IgD-negative memory B cell (primary cell): ENCODE measurements around the gene GGTA1. TPM values are rescaled to one million over a fixed set of nuclear protein-coding genes. Genes with fewer than 3 reads are reported as not detected.
"Not testable (repeated sequence)": the region's sequence is repeated elsewhere in the genome, so short reads cannot be mapped to it uniquely, and the experiment has no call there.

ENCODE experiments used
- H3K27ac Mint-ChIP-seq, 3 donors: one replicate each; pipeline ENCODE4 v1.8.0; 2020 to 2022; ENCODE audit warnings: mild to moderate bottlenecking in 3 of 3, mixed read lengths in 3 of 3, moderate library complexity in 1 of 3
- H3K27me3 Mint-ChIP-seq: one replicate; pipeline ENCODE4 v1.8.0; 2021; ENCODE audit warnings: mixed read lengths
- H3K36me3 Mint-ChIP-seq: one replicate; pipeline ENCODE4 v1.8.0; 2020; ENCODE audit warnings: mild to moderate bottlenecking, mixed read lengths
- H3K4me1 Mint-ChIP-seq, 3 donors: one replicate each; pipeline ENCODE4 v1.8.0; 2020 to 2022; ENCODE audit warnings: mixed read lengths in 3 of 3, mild to moderate bottlenecking in 1 of 3
- H3K4me3 Mint-ChIP-seq, 4 donors: one replicate each; pipeline ENCODE4 v1.8.0; 2020 to 2022; ENCODE audit warnings: mild to moderate bottlenecking in 4 of 4, mixed read lengths in 4 of 4, moderate library complexity in 3 of 4
- H3K9me3 Mint-ChIP-seq, 3 donors: one replicate each; pipeline ENCODE4 v1.8.0; 2020 to 2021; ENCODE audit warnings: mixed read lengths in 3 of 3, mild to moderate bottlenecking in 1 of 3
- polyA plus RNA-seq: library from polyadenylated mRNA; unstranded; fragments of 300-500 nt; fragmentation: Illumina TruSeq; gene quantifications from one replicate; pipeline ENCODE4 v1.2.3, GENCODE V29; 2021

GGTA1 gene
- polyA plus RNA-seq = not detected

DNA sequence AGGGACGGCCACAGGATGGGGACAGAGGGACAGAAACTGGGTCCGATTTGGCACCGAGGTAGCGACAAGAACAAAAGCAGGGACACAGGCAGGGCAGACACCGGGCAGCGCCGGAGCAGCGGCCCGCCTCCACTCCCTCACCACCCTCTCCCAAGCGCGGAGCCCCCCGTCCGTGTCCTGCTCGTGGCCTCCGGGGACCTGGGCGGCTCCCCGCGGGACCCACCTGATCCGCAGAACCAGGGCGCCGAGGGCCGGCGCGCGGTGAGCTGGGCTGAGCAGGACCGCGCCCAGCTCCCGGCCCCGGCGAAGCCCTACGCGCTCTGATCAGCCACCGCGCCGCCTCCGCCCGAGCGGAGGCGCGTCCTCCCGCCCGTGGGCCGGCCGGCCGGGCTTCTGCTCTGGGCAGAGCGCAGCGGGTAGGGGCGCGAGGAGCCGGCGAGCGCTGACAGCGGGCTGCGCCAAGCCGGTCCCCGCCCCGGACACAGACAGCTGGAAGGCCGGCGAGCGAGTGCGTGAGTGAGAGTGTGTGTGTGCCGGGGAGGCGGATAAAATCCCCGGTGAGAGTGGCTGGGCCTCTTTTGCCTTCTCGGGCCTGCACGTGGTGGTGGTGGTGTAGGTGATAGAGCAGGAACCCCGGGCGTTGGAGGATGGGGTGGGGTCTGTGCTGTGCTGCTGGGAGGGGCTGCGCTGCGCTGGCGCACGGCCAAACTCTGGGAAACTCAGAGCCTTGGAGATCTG, at the start of gene GGTA1:
Gene GGTA1 (minus strand): TSS at position 418 of the 738 bp plus-strand sequence. CDS start 31,922 bp downstream, outside the sequence.
- Mint-ChIP-seq H3K27ac (no peak within 1 kb of the TSS), H3K27me3 (peaks cover 44% of the 10 kb centered on the region), H3K4me1 (peaks cover 15 to 22% (median 20%) of the 10 kb centered on the region in 3 donors), H3K4me3 (peak within 1 kb of the TSS; percentile 28 to 92 (median 84)), H3K9me3 (peaks cover 0 to 8% (median 1%) of the 10 kb centered on the region in 3 donors), H3K36me3 (peaks cover 3% of the 10 kb centered on the region)

DNA sequence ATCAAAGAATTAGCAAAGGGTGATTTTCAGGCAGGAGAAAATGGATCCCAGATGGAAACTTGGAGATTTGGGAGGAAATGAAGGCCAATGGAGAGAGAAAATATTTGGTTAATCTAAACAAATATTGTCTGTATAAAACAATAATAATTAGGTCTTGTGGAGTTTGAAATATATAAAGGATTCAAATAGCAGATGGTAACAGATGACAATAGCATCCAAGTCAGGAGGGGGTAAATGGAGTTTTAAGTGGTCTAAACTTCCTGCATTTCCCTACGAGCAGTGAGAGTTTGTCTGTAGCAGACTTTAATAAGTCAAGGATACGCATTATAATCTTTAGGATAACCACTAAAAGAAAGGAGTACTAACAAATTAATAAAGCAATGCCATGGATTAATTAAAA, 49.0 kb upstream of the GGTA1 start:
- no peak overlapping the region for H3K4me3 Mint-ChIP-seq
- H3K4me1 Mint-ChIP-seq = peaks cover 0 to 11% (median 1%) of the 10 kb centered on the region in 3 donors
- H3K27me3 Mint-ChIP-seq = peaks cover 18% of the 10 kb centered on the region
- H3K36me3 Mint-ChIP-seq = no peaks in the 10 kb centered on the region
- H3K27ac Mint-ChIP-seq = no peak overlapping the region
- no peaks in the 10 kb centered on the region for H3K9me3 Mint-ChIP-seq

DNA sequence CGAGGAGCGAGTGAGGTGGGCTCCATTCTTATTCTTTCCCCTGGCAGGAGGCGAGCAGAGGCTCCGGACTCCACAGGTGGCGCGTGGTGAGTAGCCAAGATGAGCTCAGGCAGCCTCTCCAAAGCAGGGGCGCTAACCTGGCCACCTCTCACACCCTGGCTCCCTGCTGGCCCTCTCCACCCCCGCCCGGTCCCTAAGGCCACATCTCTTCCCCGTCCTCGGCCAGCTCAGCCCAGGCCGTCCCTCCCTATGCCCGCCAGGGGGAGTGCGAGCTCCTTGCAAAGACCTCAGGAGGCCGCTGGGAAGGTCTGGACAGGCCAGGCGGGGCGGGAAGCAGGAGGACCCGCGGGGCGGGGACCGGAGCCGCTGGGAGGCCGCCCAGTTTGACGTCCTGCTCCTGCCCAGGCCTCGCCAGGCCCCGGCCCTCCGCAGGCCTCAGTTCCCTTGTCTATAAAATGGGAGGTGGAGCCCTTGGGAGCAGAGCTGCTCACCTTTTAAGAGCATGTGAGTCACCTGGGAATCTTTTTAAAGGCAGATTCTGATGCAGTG, 46.3 kb upstream of the GGTA1 start:
- H3K27me3 Mint-ChIP-seq = peaks cover 18% of the 10 kb centered on the region
- H3K27ac Mint-ChIP-seq = no peak overlapping the region
- H3K36me3 Mint-ChIP-seq = no peaks in the 10 kb centered on the region
- peak overlapping the region in 1 of 4 donors; percentile 60 for H3K4me3 Mint-ChIP-seq
- peaks cover 0 to 2% (median 1%) of the 10 kb centered on the region in 3 donors for H3K4me1 Mint-ChIP-seq
- H3K9me3 Mint-ChIP-seq = peaks cover 0 to 2% (median 0%) of the 10 kb centered on the region in 3 donors

DNA sequence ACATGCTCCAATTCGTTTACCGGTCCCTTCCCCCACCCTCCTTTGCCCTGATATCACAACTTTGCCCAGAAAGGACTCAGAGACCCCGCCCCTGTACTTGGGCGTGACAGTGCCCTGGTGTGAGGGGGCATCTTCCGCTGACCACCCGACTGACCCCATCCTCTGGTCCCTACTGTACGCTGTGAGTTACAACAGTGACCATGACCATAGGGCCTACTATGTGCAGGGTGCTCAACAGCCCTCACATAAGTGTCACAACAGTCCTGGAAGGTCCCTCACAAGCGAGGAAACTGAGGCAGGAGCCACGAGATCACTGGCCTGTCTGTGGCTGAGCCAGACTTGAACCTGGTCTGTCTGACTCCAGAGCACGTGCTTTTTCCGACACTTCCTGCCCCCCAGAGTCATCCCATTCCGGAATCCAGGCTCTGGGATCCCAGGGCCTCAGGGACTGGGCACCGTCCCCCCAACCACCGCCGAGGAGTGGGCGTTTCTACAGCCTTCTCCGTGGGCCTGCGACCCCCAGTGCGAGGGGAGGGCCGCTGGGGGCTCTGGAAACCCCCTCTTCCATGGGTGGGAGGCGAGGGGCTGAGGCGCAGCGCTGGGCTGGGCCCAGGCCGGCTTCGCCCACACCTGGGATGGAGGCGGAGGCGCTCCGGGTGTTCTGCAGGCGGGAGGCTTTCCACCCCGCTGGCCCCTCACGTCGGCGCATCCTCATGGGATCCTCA, 45.7 kb upstream of the GGTA1 start:
- Mint-ChIP-seq H3K4me3 (no peak overlapping the region), H3K27ac (no peak overlapping the region), H3K27me3 (peaks cover 18% of the 10 kb centered on the region), H3K4me1 (peaks cover 0 to 2% (median 1%) of the 10 kb centered on the region in 3 donors), H3K9me3 (peaks cover 0 to 2% (median 0%) of the 10 kb centered on the region in 3 donors), H3K36me3 (no peaks in the 10 kb centered on the region)

DNA sequence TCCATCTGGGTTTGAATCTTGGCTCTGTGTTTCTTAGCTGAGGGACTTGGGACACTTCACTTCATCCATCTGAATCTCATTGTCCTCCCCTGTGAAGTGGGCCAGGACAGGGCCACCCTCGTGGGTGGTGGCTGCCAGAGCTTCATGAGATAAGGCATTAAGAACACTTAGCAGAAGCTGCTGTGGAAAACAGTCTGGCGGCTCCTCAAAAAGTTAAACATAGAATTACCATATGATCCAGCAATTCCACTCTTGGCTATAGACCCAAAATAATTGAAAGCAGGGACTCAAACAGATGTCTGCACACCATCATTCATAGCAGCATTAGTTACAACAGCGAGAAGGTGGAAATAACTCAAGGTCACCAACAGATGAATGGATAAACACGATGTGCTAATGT, 42.4 kb upstream of the GGTA1 start:
- Mint-ChIP-seq H3K36me3 (no peaks in the 10 kb centered on the region), H3K9me3 (peaks cover 0 to 2% (median 0%) of the 10 kb centered on the region in 3 donors), H3K27ac (no peak overlapping the region), H3K4me1 (peaks cover 0 to 2% (median 0%) of the 10 kb centered on the region in 3 donors), H3K4me3 (no peak overlapping the region), H3K27me3 (peaks cover 6% of the 10 kb centered on the region)

DNA sequence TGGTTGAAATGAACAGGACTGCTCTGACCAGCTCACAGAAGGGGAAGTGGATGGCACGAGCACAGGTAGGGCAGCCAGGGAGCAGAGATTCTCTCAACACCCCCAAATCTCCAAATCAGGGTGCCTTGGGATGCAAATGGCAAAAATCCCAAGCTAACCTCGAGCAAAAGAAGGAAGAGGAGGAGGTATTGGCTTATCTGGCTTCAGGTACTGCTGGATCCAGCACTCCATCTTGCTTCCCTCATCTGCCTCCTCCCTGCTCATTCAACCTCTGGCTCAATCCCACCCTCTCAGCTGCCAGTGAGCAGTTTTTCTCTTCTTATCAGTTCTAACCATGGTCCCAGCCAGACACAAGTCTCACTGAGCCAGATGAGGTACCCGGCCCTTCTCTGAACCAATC, 41.6 kb upstream of the GGTA1 start:
- Mint-ChIP-seq H3K36me3 (no peaks in the 10 kb centered on the region), H3K27ac (no peak overlapping the region), H3K4me3 (no peak overlapping the region)

DNA sequence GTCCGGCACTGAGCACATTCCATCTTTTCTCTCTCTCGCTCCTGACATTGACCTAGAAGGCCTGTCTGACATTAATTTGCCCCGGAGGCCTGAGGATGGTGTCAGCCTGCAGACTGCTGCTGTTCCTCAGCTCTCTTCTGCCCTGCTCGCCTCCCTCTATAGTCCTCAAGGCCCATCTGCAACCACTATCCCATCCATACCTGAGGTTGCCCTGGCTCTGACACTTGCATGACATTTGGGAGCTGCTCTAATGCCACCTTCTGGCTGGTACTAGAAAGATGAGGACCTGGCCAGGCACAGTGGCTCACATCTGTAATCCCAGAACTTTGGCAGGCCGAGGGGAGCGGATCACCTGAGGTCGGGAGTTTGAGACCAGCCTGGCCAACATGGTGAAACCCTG, 38.6 kb upstream of the GGTA1 start:
- Mint-ChIP-seq H3K36me3 (no peaks in the 10 kb centered on the region), H3K4me3 (no peak overlapping the region), H3K27me3 (peaks cover 1% of the 10 kb centered on the region), H3K27ac (no peak overlapping the region), H3K9me3 (peaks cover 0 to 4% (median 0%) of the 10 kb centered on the region in 3 donors), H3K4me1 (no peaks in the 10 kb centered on the region)

More for the DNA sequence above, 41.6 kb upstream of the GGTA1 start:
- Mint-ChIP-seq H3K27me3 (no peaks in the 10 kb centered on the region), H3K9me3 (peaks cover 0 to 2% (median 0%) of the 10 kb centered on the region in 3 donors), H3K4me1 (peaks cover 0 to 2% (median 0%) of the 10 kb centered on the region in 3 donors)

DNA sequence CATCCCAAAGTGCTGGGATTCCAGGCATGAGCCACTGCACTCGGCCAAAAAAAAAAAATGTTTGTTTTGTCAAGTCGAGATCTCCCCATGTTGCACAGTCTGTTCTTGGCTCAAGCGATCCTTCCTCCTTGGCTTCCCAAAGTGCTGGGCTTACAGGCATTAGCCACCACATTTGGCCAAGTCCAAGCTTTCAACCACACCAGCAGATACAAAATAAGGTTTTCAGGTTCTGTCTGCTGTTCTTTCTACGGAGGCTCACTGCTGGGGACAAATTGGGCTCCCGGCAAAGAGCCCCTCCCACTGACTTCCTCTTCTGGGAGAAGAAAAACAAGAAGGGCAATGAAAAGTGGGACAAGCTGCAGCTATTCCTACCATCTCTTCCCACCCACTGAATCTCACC, 37.6 kb upstream of the GGTA1 start:
- Mint-ChIP-seq H3K27ac (no peak overlapping the region), H3K4me1 (no peaks in the 10 kb centered on the region), H3K36me3 (no peaks in the 10 kb centered on the region), H3K27me3 (peaks cover 4% of the 10 kb centered on the region), H3K4me3 (no peak overlapping the region), H3K9me3 (peaks cover 0 to 4% (median 0%) of the 10 kb centered on the region in 3 donors)

DNA sequence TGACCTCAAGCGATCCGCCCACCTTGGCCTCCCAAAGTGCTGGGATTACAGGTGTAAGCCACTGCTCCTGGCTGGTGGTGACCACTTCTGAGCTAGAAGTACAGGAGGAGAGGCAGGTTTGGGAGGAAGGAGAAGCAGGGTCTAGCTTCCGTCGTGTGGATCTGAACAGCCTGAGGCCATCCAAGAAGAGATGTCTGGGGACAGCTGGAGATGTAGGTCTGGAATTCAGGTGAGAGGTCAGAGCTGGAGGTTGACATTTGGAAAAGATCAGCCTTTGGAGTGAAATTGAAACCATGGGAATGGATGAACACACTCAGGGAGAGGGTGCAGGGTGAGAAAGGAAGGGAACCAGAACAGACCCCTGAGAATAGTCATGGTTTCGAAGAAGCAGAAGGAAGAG, 33.2 kb upstream of the GGTA1 start:
- Mint-ChIP-seq H3K27me3 (peaks cover 14% of the 10 kb centered on the region), H3K4me1 (no peaks in the 10 kb centered on the region), H3K4me3 (no peak overlapping the region), H3K27ac (no peak overlapping the region), H3K9me3 (peaks cover 0 to 2% (median 0%) of the 10 kb centered on the region in 3 donors), H3K36me3 (peaks cover 2% of the 10 kb centered on the region)

DNA sequence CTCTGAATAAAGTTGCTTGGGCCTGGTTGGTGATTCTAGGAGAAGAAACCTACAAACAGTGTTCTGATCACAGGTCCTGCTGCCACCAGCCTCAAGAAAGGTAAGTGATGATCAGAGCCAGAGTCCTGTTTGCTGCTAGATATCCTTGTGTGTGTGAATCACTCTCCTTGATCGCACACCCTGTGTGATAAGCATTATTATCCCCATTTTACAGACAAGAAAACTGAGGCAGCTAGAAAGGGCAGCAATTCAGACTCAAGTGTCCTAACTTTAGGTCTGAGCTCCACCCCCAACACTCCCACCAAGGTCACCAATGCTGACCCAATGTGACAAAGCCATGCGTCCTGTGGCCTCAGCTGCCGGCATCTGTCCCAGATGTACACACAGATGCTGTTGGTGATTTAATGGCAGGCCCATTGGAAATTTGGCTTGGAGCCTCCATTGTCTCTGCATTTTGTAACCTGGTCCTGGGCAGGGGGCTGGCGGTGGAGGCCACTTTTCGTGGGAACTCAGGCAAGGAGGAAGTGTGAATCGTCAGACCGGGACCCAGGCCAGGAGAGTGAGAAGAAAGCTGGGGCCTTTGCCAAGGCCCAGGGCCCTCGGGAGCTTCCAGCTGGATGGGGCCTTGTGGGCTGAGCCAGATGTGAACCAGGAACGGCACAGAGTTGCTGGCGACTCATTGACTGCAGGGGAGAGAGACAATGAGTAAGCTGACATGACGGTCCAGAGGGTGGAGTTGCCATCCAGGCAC, 29.8 kb upstream of the GGTA1 start:
- Mint-ChIP-seq H3K27ac (peak overlapping the region in 1 of 3 donors; percentile 70), H3K4me1 (no peaks in the 10 kb centered on the region), H3K36me3 (peaks cover 2% of the 10 kb centered on the region), H3K9me3 (peaks cover 0 to 2% (median 0%) of the 10 kb centered on the region in 3 donors), H3K27me3 (peaks cover 18% of the 10 kb centered on the region), H3K4me3 (peak overlapping the region in 1 of 4 donors; percentile 4)

DNA sequence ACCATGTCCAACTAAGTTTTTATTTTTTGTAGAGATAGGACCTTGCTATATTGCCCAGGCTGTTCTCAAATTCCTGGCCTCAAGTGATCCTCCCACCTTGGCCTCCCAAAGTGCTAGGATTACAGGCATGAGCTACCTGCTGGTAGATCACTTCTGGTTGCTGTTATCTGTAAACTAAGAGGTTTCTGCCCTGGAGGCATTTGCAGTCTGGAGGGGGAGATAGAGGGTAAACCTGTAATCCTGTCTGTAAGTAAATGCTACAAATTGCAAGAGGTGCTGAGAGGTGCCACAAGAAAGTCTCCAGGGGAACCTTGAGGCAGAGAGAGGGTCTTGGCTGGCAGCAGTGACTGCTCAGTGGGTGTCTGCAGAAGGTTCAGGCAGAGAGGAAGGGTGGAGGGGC, 29.0 kb upstream of the GGTA1 start:
- Mint-ChIP-seq H3K9me3 (peaks cover 0 to 2% (median 0%) of the 10 kb centered on the region in 3 donors), H3K4me1 (no peaks in the 10 kb centered on the region), H3K4me3 (no peak overlapping the region), H3K36me3 (peaks cover 2% of the 10 kb centered on the region), H3K27ac (no peak overlapping the region), H3K27me3 (peaks cover 18% of the 10 kb centered on the region)

DNA sequence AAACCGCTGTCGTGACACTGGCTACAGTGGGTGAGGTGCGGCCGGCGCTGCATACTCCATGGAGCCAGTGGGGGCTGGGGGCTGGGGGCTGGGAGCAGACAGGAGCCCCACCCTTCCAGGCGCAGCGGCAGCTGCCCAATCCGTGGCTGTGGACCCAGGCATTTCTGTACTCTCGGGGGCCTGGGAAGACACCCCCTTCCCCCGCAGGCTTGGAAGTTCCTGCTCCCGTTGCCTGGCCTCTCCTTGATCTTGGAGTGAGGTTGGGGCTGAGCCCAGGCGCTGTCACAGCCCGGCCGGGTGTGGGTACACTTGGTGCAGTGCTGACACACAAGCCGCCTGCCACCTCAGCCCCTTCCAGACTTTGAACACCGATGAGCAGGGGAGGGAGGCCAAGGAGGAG, 27.7 kb upstream of the GGTA1 start:
- peaks cover 20% of the 10 kb centered on the region for H3K27me3 Mint-ChIP-seq
- H3K4me3 Mint-ChIP-seq = no peak overlapping the region
- peaks cover 2% of the 10 kb centered on the region for H3K36me3 Mint-ChIP-seq
- H3K4me1 Mint-ChIP-seq = no peaks in the 10 kb centered on the region
- peaks cover 0 to 5% (median 3%) of the 10 kb centered on the region in 3 donors for H3K9me3 Mint-ChIP-seq
- no peak overlapping the region for H3K27ac Mint-ChIP-seq

DNA sequence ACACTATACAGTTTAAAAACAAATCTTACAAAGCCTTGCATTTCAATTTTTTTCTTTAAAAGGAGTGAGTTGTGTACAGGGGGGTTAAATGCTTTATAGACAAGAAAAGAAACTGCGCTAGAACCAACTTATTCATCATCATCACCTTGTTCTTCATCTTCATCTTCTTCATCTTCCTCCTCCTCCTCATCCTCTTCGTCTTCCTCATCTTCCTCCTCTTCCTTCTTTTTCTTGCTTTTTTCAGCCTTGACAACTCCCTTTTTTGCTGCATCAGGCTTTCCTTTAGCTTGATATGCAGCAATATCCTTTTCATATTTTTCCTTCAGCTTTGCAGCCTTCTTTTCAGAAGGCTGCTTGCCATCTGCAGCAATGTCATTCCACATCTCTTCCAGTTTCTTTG, 20.0 kb upstream of the GGTA1 start:
- not testable (repeated sequence) for H3K27ac Mint-ChIP-seq, H3K4me1 Mint-ChIP-seq, H3K4me3 Mint-ChIP-seq, H3K36me3 Mint-ChIP-seq
- peaks cover 4 to 13% (median 5%) of the 10 kb centered on the region in 3 donors for H3K9me3 Mint-ChIP-seq
- H3K27me3 Mint-ChIP-seq = peaks cover 13% of the 10 kb centered on the region

DNA sequence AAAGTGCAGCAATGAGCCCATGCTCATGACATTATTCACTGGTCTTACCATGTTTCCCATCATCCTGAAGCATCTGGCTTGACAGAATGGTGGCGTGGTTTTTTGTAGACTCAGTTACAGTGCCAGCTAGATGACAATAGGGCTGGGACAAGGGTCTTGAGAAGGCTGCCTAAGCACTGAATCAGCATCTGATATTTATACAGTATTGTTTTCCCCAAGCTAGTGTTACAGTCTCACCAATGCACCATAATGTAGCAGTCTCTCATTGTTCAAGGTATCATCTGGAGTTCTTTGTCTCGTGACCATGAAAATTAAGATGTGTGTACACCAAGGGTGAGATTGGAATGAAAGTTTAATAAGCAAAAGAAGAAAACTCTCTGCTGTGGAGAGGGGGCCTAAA, 19.0 kb upstream of the GGTA1 start:
- Mint-ChIP-seq H3K4me3 (no peak overlapping the region), H3K27me3 (peaks cover 13% of the 10 kb centered on the region), H3K9me3 (peaks cover 4 to 15% (median 6%) of the 10 kb centered on the region in 3 donors), H3K27ac (peak overlapping the region in 1 of 3 donors; percentile 4), H3K4me1 (no peaks in the 10 kb centered on the region), H3K36me3 (peaks cover 5% of the 10 kb centered on the region)

DNA sequence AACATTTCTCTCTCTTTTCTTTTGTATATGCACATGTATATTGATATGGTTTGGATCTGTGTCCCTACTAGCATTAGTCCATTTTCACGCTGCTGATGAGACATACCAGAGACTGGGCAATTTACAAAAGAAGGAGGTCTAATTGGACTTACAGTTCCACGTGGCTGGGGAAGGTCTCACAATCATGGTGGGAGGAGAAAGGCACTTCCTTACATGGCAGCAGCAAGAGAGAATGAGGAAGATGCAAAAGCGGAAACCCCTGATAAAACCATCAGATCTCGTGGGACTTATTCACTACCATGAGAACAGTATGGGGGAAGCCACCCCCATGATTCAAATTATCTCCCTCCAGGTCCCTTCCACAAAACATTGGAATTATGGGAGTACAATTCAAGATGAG, 13.5 kb upstream of the GGTA1 start:
- not testable (repeated sequence) for H3K4me3 Mint-ChIP-seq, H3K36me3 Mint-ChIP-seq, H3K9me3 Mint-ChIP-seq, H3K4me1 Mint-ChIP-seq, H3K27me3 Mint-ChIP-seq, H3K27ac Mint-ChIP-seq
